Thoracic aorta (tissue), 2 donors: Measurements from ENCODE around the gene UBR4. TPM values are rescaled to one million over a fixed set of nuclear protein-coding genes. Genes with fewer than 3 reads are reported as not detected.

Experiments used
- ATAC-seq: fragments of 150-250 bp; one replicate; pipeline ENCODE4 v1.8.0; 2017; ENCODE audit warnings: low read depth; ENCODE audit not compliant: insufficient number of reproducible peaks, low FRiP score
- DNase-seq: peaks from one replicate; pipeline ENCODE4 v3.0.0-alpha.2; 2020; ENCODE audit warnings: low spot score
- H3K27ac ChIP-seq, 2 donors: fragments of 200-600 bp; sonication (generic); 1 replicate in 1 of 2; 2 replicates in 1 of 2; pipeline ENCODE4 v1.5.1; 2016; ENCODE audit warnings: mild to moderate bottlenecking in 2 of 2, moderate library complexity in 2 of 2
- H3K27me3 ChIP-seq: fragments of 200-600 bp; sonication (generic); replicated peaks from 2 replicates; pipeline ENCODE4 v1.6.0; 2016; ENCODE audit warnings: mild to moderate bottlenecking; ENCODE audit not compliant: insufficient read depth
- H3K36me3 ChIP-seq: fragments of 200-600 bp; sonication (generic); one replicate; pipeline ENCODE4 v1.5.1; 2016
- H3K4me1 ChIP-seq, 2 donors: fragments of 200-600 bp; sonication (generic); 1 replicate in 1 of 2; 2 replicates in 1 of 2; pipeline versions ENCODE4 v1.5.1 to v1.6.0; 2016; ENCODE audit warnings: low read depth in 2 of 2, mild to moderate bottlenecking in 1 of 2; ENCODE audit not compliant: control insufficient read depth in 1 of 2
- H3K4me3 ChIP-seq: fragments of 200-600 bp; sonication (generic); 2 replicates; pipeline ENCODE4 v1.5.1; 2016; ENCODE audit warnings: mild to moderate bottlenecking
- H3K9me3 ChIP-seq: fragments of 200-600 bp; sonication (generic); 2 replicates; pipeline ENCODE4 v1.5.1; 2016
- total RNA-seq, 2 donors: library from RNA; depleted of rRNA; stranded (reverse); fragments of >200 nt; gene quantifications; one replicate each; pipeline versions ENCODE4 v1.1.0 to v1.2.3, GENCODE V29; 2016
- TF ChIP-seq, protein P1 (sequence below): fragments of 200-600 bp; sonication (generic); IDR thresholded peaks from one replicate; pipeline ENCODE4 v1.5.1; 2019; ENCODE audit warnings: antibody characterized with exemption

Gene UBR4
- total RNA-seq, 2 donors from 2014 or later: 231 to 266 TPM

DNA sequence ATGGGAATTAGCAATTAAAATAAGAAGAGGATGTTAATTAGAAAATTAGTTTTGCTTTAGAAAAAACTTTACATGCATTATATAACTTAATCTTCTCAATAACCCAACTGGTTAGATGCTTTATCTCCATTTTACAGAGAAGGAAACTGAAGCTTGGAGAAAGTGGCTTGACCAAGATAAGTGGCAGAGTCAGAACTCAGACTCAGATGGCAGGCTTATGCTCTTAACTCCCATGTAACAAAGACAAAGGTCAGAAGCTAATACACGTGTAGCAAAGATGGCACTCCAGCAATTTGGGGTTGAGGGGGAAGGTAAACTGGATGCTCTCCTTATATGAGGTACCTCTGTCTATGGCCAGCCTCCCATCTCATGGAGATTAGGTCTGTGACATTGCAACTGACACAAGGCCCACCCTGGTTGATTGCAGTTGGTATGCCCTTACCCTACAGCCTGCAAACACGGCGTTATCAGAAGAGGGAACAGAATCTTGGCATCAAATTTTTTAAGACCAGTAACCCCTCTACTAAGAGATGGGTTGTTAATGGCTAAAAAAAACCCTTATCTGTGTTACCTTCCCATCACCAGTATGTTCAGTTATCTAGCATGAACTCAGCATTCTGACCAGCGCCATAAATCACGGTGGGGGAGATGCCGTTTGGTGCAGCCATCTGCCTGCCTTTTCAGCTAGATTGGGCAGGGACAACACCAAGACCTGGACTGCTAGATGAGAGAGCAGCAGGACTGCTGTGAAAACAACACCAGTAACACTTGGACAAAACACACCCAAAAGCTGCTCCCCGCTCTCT, 97.0 kb downstream of the UBR4 start:
- no peak for ATAC-seq
- Histone ChIP-seq H3K36me3 (peaks cover 94% of the 10 kb centered on the region), H3K27me3 (no peaks in the 10 kb centered on the region)

GRCh38 chr1:19110257-19110927, 99.7 kb downstream of the UBR4 start:
- Histone ChIP-seq H3K36me3 (peaks cover 91% of the 10 kb centered on the region), H3K9me3 (no peaks in the 10 kb centered on the region), H3K4me1 (no peaks in the 10 kb centered on the region), H3K4me3 (no peak overlapping the region), H3K27ac (no peak overlapping the region), H3K27me3 (no peaks in the 10 kb centered on the region)
- TF ChIP-seq, protein P1, sequence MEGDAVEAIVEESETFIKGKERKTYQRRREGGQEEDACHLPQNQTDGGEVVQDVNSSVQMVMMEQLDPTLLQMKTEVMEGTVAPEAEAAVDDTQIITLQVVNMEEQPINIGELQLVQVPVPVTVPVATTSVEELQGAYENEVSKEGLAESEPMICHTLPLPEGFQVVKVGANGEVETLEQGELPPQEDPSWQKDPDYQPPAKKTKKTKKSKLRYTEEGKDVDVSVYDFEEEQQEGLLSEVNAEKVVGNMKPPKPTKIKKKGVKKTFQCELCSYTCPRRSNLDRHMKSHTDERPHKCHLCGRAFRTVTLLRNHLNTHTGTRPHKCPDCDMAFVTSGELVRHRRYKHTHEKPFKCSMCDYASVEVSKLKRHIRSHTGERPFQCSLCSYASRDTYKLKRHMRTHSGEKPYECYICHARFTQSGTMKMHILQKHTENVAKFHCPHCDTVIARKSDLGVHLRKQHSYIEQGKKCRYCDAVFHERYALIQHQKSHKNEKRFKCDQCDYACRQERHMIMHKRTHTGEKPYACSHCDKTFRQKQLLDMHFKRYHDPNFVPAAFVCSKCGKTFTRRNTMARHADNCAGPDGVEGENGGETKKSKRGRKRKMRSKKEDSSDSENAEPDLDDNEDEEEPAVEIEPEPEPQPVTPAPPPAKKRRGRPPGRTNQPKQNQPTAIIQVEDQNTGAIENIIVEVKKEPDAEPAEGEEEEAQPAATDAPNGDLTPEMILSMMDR: no peak
- DNase-seq: no peak
- no peak for ATAC-seq

More for the DNA sequence above, 97.0 kb downstream of the UBR4 start:
- DNase-seq: no peak
- TF ChIP-seq, protein P1: no peak
- Histone ChIP-seq H3K27ac (no peak overlapping the region), H3K4me3 (no peak overlapping the region), H3K4me1 (no peaks in the 10 kb centered on the region), H3K9me3 (no peaks in the 10 kb centered on the region)

DNA sequence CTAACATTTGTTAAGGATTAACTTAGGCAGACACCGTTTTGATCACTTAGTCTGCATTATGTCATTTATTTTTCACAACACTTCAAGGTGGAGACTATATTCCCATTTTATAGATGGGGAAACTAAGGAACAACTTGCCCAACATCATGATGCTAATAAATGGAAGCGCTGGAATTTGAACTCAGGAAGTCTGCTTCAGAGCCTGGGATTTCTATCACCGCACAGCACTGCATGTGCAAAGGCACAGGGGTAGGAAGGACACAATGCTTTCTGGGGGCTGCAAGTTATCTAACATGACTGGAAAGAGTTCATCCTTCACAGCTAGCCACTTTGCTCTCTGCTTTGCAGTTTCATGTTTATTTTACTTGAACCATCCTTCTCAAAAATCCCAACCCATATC, 100.5 kb downstream of the UBR4 start:
- H3K36me3 ChIP-seq: peaks cover 93% of the 10 kb centered on the region
- no peaks in the 10 kb centered on the region for H3K9me3 ChIP-seq
- DNase-seq (no peak), ATAC-seq (no peak)
- H3K27me3 ChIP-seq: no peaks in the 10 kb centered on the region
- H3K4me1 ChIP-seq: no peaks in the 10 kb centered on the region
- no peak overlapping the region for H3K4me3 ChIP-seq
- H3K27ac ChIP-seq: no peak overlapping the region
- TF ChIP-seq, protein P1: no peak

- TF ChIP-seq, protein P1: no peak
- H3K36me3 ChIP-seq: peaks cover 88% of the 10 kb centered on the region
Observed at GRCh38 chr1:19101244-19101643, 108.8 kb downstream of the UBR4 start.

DNA sequence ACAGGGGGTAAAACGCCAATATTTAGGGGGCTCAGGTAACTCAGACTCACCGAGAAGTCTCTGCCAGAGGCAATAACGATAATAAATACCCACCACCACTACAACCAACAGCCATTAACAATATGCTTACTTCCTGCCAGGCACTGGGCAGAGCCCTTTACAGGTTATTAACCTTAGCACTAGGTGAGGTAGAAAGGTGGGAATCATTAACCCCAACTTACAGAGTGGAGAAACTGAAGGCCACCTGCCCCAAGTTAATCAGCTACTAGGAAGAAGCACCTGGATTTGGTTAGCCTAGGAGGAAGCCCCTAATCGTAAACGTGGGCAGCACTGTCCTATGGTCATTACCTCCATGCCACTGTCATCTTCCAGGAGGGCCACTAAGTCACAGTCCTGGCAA, 110.0 kb downstream of the UBR4 start:
- TF ChIP-seq, protein P1: no peak
- Histone ChIP-seq H3K36me3 (peaks cover 88% of the 10 kb centered on the region), H3K4me3 (no peak overlapping the region), H3K27me3 (no peaks in the 10 kb centered on the region), H3K4me1 (no peaks in the 10 kb centered on the region), H3K27ac (no peak overlapping the region), H3K9me3 (no peaks in the 10 kb centered on the region)
- ATAC-seq (no peak), DNase-seq (no peak)

More at GRCh38 chr1:19101244-19101643, 108.8 kb downstream of the UBR4 start:
- Histone ChIP-seq H3K4me1 (no peaks in the 10 kb centered on the region), H3K9me3 (no peaks in the 10 kb centered on the region), H3K4me3 (no peak overlapping the region), H3K27me3 (no peaks in the 10 kb centered on the region), H3K27ac (no peak overlapping the region)
- no peak for DNase-seq
- ATAC-seq: no peak
